ENCODE results near the gene MTRF1L.

The MTRF1L gene, protein sequence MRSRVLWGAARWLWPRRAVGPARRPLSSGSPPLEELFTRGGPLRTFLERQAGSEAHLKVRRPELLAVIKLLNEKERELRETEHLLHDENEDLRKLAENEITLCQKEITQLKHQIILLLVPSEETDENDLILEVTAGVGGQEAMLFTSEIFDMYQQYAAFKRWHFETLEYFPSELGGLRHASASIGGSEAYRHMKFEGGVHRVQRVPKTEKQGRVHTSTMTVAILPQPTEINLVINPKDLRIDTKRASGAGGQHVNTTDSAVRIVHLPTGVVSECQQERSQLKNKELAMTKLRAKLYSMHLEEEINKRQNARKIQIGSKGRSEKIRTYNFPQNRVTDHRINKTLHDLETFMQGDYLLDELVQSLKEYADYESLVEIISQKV

DNA sequence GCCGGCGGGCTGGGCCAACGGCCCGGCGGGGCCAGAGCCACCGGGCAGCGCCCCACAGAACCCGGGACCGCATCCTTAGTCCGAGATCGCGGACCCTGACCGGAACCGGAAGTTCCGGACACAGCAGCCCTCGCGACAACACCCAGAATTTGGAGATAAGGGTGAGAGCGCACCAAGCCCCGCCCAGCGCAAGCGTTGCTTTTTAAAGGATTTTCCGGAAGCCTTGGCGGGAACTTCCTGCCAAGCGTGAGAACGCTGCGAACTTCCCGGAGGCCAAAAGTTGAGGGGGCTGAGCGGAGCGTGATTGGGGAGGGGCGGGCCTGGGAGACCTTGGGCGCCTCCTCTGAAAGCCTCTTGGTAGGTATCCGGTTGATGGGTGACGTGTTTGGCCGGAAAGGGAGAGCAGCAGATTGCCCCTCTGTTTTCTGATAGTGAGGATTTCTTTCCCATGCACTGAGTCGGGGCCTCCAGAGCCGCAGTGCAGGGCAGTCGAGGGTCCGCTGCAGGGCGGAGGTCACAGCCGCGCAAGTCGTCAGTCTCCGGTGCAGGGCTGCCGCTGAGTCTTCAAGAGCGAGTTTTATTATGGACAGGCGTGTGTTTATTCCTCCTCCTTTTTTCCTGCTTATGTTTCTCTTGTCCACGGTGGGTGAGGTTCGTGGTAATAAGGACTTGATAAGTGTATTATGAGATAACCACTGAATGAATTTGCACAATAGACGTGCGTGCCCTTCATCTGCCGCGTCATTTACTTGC, at the start of gene MTRF1L:
MTRF1L (minus strand) TSS at position 97 of the 753 bp plus-strand sequence; CDS start at position 73, 24 bp downstream.
- peak; percentile 88 to 91 for DNase-seq (ENCODE audit: low read depth in 2 of 2)

DNA sequence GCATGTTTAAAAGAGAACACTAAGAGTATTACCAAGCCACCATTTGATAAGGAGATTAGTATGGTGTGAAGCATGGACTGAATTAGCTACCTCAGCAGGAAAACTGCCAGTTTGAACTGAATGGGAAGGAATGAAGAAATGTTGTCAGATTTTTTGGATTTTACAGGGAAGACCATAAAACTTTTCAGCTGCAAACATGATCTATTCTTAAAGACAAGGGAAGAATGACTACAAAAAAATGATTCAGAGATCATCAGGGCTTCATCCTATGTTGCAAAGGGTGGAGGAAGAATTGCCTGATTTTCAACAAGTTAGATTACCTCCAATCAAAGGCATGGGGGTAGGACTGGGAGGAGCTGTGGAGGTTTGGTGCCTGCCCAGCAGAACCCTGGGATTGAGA, 49.3 kb upstream of the MTRF1L start:
- DNase-seq (ENCODE audit: low read depth in 2 of 2) = peak in 1 of 2 experiments; percentile 0

DNA sequence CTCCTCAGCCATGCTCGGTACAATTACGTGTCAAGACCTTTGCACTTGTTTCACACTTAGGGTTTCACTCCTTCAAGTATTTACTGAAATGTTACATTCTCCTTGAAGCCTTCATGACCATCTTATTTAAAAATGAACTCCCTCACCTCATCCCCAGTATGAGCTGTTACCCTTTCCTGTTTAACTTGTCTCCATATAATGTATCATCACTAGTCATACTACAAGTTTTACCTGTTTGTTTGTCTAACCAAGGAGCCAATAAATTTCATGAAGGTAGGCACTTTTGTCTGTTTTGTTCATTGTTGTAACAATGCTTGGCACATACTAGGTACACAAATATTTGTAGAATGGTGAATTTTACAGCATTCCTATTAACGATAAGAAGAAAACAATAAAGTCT, 46.1 kb upstream of the MTRF1L start:
- no peak for DNase-seq (ENCODE audit: low read depth in 2 of 2)

DNA sequence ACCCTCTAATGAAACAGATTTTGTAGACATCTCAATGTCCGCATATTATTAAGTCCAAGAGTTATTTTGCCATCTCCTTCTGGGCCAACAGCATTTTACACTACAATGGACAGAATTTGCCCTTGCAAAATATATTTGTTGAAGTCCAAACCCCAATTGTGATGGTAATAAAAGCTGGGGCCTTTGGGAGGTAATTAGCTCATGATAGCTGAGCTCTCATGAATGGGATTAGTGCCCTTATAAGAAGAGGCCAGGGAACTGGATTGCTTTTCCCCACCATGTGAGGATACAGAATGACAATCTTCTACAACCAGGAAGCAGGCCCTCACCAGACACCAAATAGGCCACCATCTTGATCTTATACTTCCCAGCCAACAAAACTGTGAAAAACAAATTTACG, 44.9 kb upstream of the MTRF1L start:
- DNase-seq (ENCODE audit: low read depth in 2 of 2) = no peak

DNA sequence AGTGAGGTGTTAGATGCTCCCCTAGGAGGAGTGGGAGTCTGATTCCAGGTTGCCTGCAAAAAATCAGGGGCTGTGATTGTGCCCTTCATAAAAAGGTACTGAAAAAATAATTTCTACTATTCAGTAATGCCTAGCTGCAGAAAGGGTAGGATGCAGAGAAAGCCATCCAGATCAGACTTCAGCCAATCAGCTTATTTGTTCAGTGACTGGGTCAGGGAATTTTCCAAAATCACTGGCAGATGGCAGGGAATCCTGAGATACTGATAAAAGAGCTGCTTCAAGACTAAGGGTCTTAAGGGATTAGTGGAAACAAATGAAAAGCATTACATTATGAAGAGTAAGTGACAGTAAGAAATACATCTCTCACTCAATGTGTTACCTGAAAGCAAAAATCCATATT, 42.8 kb upstream of the MTRF1L start:
- DNase-seq (ENCODE audit: low read depth in 2 of 2) = no peak

DNA sequence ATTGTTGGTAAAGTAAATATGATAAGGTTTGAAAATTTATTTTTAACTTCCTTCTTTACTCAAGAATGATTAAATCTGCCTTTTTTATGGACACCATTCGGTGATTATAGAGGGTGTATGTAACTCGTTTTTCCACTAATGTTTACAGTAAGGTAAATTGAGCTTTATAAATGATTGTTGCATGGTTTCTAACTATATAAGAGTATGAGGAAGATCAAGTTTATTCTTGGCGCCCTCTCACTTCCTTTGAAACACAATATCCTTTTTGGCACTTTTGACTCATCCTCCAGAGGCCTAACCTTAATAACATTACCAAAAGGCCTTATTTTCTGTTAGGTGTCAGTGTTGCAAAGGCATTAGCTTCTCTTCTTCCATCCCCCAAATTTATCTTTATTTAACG, 41.8 kb upstream of the MTRF1L start:
- DNase-seq (ENCODE audit: low read depth in 2 of 2) = no peak

DNA sequence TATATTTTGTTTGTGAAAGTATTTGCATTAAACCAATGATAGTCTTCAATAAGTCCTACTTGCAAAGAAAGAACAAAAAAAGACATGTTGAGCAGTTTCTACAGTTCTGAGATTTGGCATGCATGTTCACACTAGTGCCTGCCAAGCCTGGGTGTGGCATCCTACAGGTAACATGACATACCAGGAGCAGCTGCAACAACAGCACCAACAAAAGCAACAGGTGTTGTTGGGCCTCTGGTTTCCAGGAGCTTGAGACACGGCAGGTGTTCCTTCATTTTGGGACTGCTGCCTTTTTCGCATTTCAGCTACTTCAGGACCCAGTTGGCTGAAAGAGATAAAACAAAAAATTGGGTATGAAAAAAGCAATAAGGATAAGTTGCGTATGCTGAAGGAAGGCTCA, 41.2 kb upstream of the MTRF1L start:
- no peak for DNase-seq (ENCODE audit: low read depth in 2 of 2)

DNA sequence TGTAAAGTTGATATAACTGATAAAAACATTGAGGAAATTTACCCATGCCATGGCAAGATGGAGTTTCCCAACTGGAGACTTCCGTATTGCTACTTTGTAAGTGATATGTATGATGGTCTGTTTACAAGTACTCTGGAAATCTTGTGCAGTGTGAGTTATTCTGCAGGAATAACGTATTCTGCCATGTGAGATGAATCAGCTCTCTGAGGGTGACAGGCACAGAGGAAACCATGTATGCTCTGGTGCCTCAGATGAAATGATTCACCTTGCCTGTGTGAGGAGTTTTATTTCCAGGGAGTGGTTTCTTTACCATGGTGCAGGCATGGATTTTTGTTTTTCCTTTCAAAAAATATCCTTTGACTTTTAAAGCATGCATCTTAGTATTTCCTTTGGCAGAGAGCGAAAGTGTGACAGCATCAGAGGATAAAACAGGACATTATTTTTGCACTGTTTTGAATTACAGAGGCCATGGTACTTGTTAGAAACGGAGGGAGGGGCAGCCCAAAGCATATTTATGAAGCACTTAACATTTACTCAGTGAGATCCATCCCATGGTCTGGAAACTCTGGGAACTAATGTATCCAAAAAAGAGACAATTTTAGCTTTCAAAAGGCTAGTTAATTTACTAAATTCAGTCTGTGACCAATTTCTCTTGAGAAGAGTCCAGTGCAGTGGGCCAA, 36.0 kb upstream of the MTRF1L start:
- no peak for DNase-seq (ENCODE audit: low read depth in 2 of 2)

DNA sequence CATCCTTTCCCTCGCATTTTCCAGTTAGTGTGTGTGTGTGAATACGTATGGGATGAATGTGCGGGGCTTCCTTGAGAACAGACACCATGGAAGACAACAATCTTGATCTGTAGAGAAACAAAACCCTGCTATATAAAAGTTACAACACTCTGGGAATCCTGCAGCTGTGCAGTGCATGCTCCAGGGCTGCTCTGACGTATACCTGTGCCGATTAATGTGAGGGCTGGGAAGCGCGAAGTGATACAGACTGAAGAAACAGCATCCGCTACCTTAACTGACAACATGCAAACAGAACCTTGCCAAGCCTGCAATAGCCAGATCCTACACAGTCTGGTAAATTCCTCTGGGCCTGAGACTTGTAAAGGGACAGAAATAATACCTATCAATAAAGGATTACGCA, 31.6 kb upstream of the MTRF1L start:
- no peak for DNase-seq (ENCODE audit: low read depth in 2 of 2)

DNA sequence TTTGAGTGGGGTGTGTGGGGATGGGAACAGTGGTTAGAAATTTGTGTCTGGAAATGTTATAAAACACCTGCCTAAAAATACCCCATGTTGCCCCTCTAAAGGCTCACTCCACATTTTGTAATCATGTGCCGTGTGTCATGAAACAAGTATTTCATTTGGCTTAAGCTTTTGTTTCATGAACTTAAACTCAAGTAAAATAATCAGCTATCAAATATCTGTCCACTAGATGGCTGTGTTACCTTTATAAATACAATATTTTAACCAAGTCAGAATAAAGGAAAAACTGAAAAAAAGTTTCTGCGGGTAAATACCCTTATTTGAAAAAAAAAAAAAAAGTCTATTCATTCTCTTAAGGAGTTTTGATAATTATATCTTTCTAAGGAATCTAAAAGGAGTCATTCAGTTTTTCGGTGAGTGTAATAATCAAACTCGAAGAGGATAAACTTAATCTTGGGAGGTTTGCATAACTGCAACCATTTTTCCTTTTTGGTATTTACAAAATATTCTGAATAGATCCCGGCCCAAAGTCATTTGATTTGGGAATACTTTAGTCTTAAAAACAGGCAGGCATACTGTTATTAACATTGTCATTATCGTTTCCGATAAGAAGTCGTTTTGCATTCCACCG, 29.9 kb upstream of the MTRF1L start:
- DNase-seq (ENCODE audit: low read depth in 2 of 2) = peak in 1 of 2 experiments; percentile 40

DNA sequence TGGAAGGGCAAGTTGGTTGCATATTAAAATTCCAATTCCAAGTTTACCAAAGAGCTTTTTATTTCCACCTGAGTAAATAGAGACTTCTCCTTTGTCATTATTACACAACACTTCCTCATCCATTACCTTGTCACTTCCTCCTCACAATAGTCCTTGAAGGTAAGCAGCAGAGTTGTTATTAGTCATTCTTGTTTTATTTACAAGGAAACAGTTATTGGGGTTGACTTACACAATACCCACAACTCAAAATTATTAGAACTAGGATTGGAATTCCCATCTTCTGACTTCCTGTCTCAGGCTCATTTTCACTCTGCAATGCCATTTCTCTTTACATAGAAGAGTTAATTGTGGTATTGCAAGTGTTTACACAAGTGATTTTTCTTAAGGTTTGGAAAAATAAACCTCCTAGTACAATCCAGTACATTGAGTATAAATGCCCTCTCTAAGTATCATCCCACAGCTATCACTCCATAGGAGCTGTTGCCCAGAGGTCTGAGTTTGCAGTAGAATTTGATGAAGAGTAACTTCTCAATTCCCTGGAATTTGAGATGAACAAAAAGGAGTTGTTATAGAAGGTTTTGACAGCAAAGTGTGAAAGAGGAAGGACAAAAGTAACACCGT, 28.9 kb upstream of the MTRF1L start:
- no peak for DNase-seq (ENCODE audit: low read depth in 2 of 2)

DNA sequence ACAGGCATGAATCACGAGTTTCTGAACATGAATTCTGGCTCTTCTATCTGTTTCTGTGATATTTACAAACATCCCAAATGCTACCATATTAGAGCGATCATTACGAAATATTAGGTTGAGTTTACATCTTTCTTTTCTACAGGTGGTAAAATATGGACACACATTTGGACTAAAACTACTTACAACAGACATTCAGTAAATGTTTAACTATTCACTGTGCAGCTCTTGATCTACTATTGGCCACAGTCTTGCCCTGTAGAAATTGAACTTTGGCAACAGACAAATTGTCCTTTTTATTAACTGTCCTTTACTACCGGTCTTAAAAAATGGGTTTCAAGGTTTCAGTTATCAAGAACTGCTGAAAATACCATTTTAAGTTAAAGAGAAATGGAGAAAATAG, 26.5 kb upstream of the MTRF1L start:
- no peak for DNase-seq (ENCODE audit: low read depth in 2 of 2)

DNA sequence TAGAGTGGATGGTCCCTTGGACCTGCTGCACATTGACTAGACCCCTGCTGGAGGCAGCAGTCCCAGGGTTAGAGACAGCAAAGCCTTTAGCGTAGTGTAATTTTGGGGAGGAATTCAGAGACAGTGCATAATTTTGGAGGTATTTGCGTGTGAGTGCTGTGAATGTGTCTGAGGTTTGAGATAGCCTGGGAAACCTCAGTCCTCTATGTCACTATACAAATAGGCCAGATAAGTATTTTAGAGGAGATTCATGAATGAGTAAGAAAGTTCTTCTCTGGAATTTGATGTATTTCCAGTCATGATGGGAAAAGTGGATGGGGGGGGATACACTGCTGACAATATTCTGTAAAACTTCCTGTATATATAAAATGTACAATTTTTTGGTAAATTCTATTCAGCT, 25.8 kb upstream of the MTRF1L start:
- no peak for DNase-seq (ENCODE audit: low read depth in 2 of 2)

DNA sequence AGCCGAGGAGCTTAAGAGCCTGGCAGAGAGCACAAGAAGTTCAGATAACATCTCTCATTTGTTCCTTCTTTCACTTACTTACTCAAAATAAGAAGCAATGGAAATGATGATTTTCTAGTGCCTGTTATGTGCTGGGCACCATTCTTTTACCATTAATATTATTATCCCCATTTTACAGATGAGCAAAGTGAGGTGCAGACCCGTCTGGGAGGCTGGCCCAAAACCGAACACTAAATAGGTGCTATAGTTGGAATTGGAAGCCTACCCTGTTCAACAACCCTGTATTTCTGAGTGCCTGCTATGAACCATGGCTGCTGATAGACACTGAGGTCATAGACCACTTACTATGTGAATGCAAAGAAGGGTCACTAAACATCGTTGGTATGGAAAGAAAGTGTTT, 25.0 kb upstream of the MTRF1L start:
- no peak for DNase-seq (ENCODE audit: low read depth in 2 of 2)

DNA sequence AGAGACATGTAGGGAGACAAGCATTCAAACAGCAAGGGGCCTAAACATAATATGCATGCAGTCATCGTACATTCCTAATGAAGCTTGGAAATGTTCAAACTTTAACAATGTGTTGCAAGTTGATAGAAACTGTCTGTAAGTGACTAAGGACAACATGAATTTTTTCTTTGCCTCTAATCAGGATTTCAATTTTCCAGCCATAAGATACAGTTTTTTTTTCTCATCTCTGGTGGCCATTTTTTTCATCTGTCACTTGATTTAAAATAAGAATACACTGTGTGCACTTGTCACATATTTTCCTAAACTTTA, 22.2 kb upstream of the MTRF1L start:
- no peak for DNase-seq (ENCODE audit: low read depth in 2 of 2)

DNA sequence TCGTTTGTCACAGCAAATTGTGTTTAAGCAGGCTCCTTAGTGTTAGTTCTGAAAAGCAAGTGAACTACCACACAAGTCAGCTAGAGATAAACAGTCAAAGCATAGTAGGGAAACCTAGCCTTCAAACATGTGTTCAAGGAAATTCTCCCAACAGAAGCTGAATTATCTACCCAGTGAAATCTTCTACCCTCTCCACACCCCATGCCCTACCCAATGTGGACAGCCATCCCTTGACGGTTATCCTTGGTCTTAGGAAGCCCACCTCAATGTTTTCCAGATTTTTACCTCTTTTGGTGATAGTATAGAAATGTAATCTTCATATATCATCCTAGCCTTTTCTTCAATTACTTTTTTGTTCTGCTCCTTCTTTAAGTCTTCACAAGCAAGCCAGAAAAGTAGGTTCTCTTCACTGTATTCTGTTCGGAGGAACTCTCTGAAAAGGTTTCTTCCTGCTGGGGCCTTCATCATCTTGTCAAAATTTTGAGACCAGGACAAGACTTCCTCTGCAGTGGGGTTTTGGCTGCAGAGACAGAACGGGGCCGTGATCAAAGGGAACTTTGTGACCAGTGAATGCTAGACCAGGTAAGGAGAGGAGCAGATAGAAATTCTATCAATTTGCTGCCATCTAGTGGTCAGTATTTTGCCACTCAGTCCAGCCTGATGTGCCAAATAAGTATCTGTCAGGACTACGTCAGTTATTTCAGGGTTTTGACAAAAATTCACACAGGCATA, 21.6 kb upstream of the MTRF1L start:
- no peak for DNase-seq (ENCODE audit: low read depth in 2 of 2)

DNA sequence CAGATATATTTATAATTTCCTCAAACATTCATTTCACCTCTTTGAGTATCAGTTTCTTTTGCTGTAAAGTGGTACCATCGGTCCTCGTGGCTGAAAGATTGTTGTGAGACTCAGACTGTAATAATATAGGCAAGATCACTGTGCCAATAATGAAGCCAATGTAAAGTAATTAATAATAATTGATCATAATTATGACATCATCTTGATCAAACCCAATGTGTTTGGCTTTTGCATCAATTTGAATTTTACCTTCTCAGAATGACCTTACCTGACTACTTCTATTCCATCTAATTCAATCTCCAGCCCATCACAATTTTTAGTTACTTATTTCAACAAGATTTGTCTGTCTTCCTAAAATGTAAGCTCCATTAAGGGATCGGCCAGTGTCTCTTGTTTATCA, 15.8 kb upstream of the MTRF1L start:
- DNase-seq (ENCODE audit: low read depth in 2 of 2) = no peak

DNA sequence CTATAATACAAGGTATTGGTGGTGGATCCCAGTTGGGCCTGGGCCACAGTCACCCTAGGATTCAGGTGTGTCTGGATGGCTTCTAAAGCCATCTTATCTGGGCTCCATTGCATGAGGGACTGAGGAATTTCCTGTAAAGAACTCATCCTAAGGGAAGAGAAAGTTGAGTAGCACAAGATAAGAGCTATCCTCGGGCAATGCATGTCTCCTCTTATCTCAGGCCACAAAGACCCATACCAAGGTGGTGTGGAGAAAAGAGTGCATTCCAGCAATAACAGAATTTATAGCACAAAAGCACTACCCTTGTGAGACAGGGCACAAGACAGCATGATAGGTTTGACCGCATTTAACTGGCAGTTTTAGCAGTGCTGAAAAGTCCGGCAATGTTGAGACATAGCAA, 14.3 kb upstream of the MTRF1L start:
- DNase-seq (ENCODE audit: low read depth in 2 of 2) = no peak

DNA sequence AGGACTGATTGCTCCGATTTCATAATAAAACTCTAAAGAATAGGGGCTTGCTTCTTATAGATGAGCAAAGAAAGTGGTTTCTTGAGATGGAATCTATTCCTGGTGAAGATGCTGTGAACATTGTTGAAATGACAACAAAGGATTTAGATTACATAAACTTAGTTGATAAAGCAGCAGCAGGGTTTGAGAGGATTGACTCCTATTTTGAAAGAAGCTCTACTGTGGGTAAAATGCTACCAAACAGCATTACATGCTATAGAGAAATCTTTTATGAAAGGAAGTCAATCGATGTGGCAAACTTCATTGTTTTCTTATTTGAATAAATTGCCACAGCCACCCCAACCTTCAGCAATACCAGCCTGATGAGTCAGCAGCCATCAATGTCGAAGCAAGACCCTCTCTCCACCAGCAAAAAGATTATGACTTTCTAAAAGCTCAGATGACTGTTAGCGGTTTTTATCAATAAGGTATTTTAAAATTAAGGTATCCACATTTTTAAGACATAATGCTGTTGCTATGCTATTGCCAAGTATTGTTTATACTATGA, 12.7 kb upstream of the MTRF1L start:
- no peak for DNase-seq (ENCODE audit: low read depth in 2 of 2)

DNA sequence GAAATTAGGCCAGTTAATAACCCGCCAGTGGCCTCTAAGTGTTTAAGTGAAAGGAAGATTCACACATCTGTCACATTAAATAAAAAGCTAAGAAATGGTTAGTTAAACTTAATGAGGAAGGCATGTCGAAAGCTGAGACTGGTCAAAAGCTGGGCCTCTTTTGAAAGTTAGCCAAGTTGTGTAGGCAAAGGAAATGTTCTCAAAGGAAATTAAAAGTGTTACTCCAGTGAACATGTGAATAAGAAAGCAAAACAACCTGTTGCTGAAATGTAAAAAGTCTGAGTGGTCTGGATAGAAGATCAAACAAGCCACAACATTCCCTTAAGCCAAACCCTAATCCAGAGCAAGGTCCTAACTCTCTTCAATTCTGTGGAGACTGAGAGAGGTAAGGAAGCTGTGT, 10.9 kb upstream of the MTRF1L start:
- no peak for DNase-seq (ENCODE audit: low read depth in 2 of 2)

DNA sequence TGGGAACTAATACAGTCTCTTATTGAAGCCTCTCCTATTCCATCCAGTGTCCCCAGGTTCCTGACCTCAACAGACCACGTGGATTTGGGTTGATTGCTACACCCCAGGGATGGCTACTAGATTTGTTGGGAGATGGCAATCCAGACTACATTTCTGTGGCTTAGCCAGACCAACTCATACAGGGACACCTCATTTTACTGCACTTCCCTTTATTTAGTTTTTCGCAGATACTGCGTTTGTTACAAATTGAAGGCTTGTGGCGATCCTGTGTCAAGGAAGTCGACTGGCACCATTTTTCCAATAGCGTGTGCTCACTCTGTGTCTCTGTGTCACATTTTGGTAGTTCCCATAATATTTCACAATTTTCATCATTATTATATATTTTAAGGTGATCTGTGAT, 10.3 kb upstream of the MTRF1L start:
- DNase-seq (ENCODE audit: low read depth in 2 of 2) = no peak

Data from fibroblast of skin of left biceps (primary cell).